Stimulated activated CD4-positive, alpha-beta T cell treated with anti-CD3 and anti-CD28 coated beads, TNF-alpha, amount 100 ng/mL, for 24 hours (primary cell): Measurements from ENCODE around the gene DAGLB.
A peak's percentile ranks its signal among the peaks of the same experiment; 100 is the strongest.
"Not testable (repeated sequence)": the region's sequence is repeated elsewhere in the genome, so short reads cannot be mapped to it uniquely, and the experiment has no call there.

Experiments
- DNase-seq, 3 experiments: peaks; one replicate each; pipeline ENCODE4 v3.0.0-alpha.2; 2020; ENCODE audit warnings: low read depth in 3 of 3

Gene DAGLB

GRCh38 chr7:6460990-6461584 lies 13.3 kb upstream of the DAGLB start:
- no peak for DNase-seq

DNA sequence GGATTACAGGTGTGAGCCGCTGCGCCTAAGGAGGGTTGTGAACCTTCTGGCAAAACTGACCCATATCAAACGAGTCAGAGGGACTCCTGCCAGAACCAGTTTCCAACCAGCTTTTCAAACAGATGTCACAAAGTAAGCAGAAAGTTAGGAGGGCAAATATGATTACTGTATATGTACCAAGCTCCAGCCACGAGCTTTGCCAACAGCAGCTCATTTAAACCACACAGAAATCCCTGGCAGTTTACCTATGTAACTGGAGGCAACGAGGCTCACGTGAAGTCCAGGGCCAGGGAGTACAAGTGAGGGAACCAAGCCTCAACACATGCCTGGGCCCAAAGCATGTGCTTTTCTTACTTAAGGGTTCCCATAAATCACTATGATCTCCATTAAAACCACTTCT lies 12.5 kb upstream of the DAGLB start:
- no peak for DNase-seq

DNA sequence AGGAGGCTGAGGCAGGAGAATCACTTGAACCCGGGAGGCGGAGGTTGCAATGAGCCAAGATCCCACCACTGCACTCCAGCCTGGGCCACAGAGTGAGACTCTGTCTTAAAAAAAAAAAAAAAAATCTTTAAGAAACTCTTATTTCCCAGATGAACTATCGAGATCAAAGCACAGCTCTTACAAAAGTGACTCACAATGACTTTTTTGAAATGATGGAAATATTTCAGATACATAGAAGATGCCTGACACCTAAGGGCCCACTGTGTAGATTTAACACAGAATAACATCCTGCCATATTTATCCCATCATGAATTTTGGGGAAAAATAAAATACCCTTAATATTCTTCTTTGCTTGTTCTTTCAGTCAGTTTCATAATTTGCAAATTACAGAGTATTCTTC lies 10.9 kb upstream of the DAGLB start:
- not testable (repeated sequence) for DNase-seq

DNA sequence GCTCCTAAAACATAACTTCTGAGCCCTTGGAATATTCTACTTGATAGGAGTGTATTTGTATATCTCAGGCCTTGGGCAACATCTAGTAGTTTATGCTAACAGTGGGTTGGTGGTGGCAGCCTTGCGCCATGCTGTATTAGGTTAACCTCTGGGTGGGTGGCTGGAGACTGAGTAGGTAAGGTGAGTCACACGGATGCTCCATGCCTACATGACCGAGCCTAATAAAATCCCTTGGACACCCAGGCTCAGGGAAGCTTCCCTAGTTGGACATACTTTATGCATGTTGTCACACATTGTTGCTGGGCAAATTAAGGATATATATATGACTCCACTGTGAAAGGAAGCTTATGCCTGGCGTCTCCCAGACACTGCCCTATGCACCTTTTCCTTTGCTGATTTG lies 6.0 kb upstream of the DAGLB start:
- no peak for DNase-seq

GRCh38 chr7:6451224-6451705 lies 3.5 kb upstream of the DAGLB start:
- DNase-seq: no peak

GRCh38 chr7:6450591-6450990 lies 2.8 kb upstream of the DAGLB start:
- not testable (repeated sequence) for DNase-seq

GRCh38 chr7:6449884-6450283 lies 2.1 kb upstream of the DAGLB start:
- DNase-seq: not testable (repeated sequence)

DNA sequence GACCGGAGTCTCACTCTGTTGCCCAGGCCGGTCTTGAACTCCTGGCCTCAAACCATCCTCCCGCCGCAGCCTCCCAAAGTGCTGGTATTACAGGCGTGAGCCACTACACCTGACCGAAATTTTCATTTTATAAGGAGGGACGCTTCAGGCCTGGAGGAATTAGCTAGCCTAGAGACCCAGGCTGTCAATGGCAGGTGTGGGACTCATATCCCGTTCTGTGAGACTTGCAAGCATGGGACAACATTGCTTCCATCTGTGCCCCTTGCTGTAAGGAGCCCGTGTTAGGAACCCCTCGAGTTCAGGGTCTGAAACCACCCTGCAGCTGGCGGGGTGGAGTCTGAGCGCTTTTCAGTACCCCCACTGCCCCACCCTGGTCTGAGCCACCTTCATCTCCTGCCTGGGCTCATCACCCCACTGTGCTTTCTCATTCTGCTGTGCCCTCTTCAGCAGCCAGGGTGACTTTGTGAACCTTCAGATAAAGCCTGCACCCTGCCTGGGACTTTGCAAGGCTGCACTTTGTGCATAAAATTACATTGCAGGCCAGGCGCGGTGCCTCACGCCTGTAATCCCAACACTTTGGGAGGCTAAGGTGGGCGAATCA lies 1.3 kb upstream of the DAGLB start:
- no peak for DNase-seq

GRCh38 chr7:6446838-6447580 lies 745 bp downstream of the DAGLB start:
- peak in 2 of 3 experiments; percentile 6 to 34 for DNase-seq

DNA sequence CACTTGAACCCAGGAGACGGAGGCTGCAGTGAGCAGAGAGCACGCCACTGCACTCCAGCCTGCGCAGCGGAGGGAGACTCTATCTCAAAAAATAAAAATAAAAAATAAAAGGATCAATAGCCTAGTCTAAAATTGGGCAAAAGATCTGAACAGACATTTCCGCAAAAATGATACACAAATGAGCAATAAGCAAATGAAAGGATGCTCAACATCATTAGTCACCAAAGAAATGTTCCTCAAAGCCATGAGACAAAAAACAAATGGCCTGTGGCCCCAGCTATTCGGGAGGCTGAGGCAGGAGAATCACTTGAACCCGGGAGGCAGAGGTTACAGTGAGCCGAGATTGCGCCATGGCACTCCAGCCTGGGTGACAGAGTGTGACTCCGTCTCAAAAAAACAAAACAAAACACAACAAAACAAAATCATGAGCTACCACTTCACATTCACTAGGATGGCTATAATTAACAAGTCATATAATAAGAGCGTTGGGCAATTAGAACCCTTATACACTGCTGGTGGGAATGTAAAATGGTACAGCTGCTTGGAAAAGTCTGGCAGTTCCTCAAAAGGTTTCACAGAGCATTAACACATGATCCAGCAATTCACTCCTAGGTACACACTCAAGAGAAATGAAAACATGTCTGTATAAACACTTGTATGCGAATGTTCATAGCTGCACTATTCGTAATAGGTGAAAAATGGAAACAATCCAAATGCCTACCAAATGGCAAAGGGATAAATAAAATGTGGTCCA lies 3.1 kb downstream of the DAGLB start:
- no peak for DNase-seq

DNA sequence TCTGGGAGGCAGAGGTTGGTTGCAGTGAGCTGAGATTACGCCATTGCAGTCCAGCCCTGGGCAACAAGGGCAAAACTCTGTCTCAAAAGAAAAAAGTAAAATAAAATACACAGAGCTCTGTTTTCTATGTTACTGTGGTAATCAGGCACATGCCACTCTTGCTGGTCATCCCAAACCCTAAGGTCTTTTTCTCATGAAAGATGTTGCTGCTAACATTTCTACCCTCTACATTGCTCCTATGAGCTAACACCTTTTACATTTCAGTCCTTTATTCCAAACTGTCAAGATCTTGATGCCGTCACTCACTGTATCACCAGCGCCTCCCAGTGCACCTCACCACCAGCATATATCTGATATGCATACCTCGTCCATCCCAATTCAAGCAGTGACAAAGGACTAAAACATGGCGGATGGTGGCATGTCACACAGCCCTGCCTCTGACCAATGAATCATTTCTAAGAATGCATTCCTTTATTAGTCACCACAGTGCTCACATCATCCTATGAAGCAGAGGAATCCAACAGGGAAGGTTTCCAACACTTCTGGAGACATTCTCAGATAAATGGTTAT lies 4.3 kb downstream of the DAGLB start:
- DNase-seq: no peak

DNA sequence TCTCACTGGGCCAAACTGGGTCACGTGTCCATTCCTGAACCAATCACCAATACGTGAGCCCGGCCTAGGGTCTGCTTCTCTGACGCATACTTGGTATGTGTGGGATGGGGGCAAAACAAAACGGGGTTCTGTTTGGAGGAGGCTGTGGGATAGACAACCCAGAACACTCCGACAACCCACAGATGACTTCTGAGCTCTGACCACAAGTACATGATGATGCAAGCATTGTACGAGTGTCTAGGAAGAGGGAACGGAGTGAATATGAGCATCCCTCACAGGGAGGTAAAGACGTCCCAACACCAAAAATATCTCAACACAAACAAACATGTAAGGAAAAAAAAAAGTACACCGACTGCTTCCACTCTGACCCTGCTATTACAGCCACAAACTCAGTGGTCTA lies 5.6 kb downstream of the DAGLB start:
- no peak for DNase-seq

DNA sequence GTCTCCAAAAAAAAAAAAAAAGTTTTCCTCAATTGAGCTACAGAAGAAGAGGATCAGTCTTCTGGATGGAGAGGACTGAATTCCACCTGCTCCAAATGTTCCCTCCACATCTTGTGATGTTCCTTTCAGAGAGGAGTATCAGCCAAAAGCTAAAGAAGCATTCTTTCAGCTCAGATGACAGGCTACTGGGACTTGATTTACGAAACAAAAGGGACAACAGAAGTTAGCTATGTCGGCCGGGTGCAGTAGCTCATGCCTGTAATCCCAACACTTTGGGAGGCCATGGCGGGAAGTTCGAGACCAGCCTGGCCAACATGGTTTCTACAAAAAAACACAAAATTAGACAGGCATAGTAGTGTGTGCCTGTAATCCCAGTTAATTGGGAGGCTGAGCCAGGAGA lies 7.4 kb downstream of the DAGLB start:
- DNase-seq: no peak

DNA sequence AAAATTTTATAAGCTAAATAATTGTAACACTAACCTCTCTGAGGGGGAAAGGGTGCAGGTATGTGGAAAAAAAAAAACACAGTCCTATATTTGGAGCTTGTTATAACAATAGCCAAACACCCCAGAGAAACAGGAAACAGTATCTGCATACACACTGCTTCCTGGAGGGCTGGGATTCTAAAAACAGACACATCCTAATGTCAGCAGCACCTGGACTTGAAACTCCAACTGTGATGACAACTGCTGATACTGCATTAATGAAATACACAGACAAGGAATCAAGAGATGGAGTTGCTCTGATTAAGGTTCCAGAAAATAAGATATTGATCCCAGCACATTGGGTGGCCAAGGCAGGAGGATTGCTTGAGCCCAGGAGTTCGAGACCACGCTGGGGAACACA lies 9.3 kb downstream of the DAGLB start:
- no peak for DNase-seq

DNA sequence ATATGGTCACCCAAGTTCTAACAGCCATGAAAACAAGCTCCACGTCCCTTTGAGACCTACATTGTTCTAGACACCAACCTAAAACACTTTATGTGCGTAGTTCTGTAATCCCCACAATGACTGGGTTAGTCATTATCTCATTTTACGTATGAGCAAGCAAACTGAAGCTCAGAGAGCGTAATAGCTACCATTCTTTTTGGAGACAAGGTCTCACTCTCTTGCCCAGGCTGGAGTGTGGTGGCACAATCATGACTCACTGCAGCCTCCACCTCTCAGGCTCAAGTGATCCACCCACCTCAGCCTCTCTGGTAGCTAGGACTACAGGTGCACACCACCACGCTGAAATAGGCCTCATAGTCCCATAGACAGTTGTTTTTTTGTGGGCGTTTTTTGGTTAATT lies 10.5 kb downstream of the DAGLB start:
- DNase-seq: peak in 1 of 3 experiments; percentile 16

DNA sequence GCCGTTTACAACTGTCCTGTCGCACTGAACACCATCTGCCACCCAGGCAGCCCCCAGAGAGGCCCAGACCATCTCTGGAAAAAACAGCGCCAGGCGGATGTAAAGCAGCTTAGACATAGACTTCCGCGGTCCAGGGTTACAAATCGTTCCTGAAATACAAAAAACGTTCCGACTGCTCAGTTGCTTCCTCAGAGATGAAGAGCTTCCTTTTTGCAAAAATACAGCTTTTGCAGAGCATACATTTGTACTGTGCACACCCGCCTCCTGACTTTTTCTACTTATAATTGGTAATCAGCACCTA lies 11.4 kb downstream of the DAGLB start:
- DNase-seq: peak in 1 of 3 experiments; percentile 26

GRCh38 chr7:6435486-6436384 lies 12.0 kb downstream of the DAGLB start:
- peak; percentile 77 to 82 (median 80) for DNase-seq

GRCh38 chr7:6433784-6434615 lies 13.8 kb downstream of the DAGLB start:
- DNase-seq: no peak

GRCh38 chr7:6432781-6433180 lies 15.0 kb downstream of the DAGLB start:
- DNase-seq: no peak

GRCh38 chr7:6430974-6431373 lies 16.8 kb downstream of the DAGLB start:
- no peak for DNase-seq
